K562 treated with DMSO at 1 percent for 4 hours (cell line): Measurements from ENCODE around the gene CMYA5. TPM values are rescaled to one million over a fixed set of nuclear protein-coding genes. Genes with fewer than 3 reads are reported as not detected.

ENCODE experiments used
- total RNA-seq: library from RNA; unstranded; fragments of 300-600 nt; gene quantifications from 2 replicates; pipeline ENCODE4 v1.2.3, GENCODE V29; 2022; ENCODE audit not compliant: insufficient read depth

The CMYA5 gene
- total RNA-seq = 0.19 and 0.27 TPM in 2 replicates

GRCh38 chr5:79689541-79690466 lies at the start of gene CMYA5:
Gene CMYA5 (plus strand): TSS chr5:79689836. CDS start chr5:79689908, 72 bp downstream.

Other genes with a start within 250 kb of the CMYA5 start
- gene HOMER1, start 175.7 kb upstream of the CMYA5 start, total RNA-seq = 3.2 and 3.3 TPM in 2 replicates
- gene TENT2, start 77.4 kb upstream of the CMYA5 start, total RNA-seq = 22.6 and 25.4 TPM in 2 replicates